Muscle layer of duodenum (tissue), 2 donors: ENCODE data around the gene ICAM4.
A peak's percentile ranks its signal among the peaks of the same experiment; 100 is the strongest.

Experiments
- H3K27ac ChIP-seq: one replicate; pipeline ENCODE4 v1.7.0; 2013; ENCODE audit warnings: mild to moderate bottlenecking, low read length
- H3K27me3 ChIP-seq: one replicate; pipeline ENCODE4 v1.7.0; 2013; ENCODE audit warnings: low read depth, mild to moderate bottlenecking, control low read depth, low read length
- H3K36me3 ChIP-seq, 2 donors: one replicate each; pipeline ENCODE4 v1.7.0; 2013; ENCODE audit warnings: low read length in 2 of 2, control low read depth in 1 of 2, mild to moderate bottlenecking in 1 of 2; ENCODE audit not compliant: insufficient read depth in 2 of 2, control insufficient read depth in 1 of 2
- H3K4me1 ChIP-seq, 2 donors: one replicate each; pipeline ENCODE4 v1.7.0; 2013; ENCODE audit warnings: low read length in 2 of 2, mild to moderate bottlenecking in 2 of 2, control low read depth in 1 of 2, moderate library complexity in 1 of 2; ENCODE audit not compliant: insufficient read depth in 2 of 2, control insufficient read depth in 1 of 2
- H3K4me3 ChIP-seq, 2 donors: one replicate each; pipeline ENCODE4 v1.7.0; 2013; ENCODE audit warnings: low read length in 2 of 2, low read depth in 1 of 2, mild to moderate bottlenecking in 1 of 2
- H3K9me3 ChIP-seq, 2 donors: one replicate each; pipeline ENCODE4 v1.7.0; 2013; ENCODE audit warnings: low read length in 2 of 2, control low read depth in 1 of 2, mild to moderate bottlenecking in 1 of 2; ENCODE audit not compliant: control insufficient read depth in 1 of 2
- donor health status: healthy.

The ICAM4 gene

GRCh38 chr19:10285393-10285792 lies 1.4 kb upstream of the ICAM4 start:
- H3K36me3 ChIP-seq, result peaks cover 17 to 29% of the 10 kb centered on the region in 2 donors
- peaks cover 25% of the 10 kb centered on the region for H3K27me3 ChIP-seq
- no peak overlapping the region for H3K27ac ChIP-seq
- no peaks in the 10 kb centered on the region for H3K9me3 ChIP-seq
- H3K4me3 ChIP-seq, result no peak overlapping the region
- peaks cover 4 to 43% of the 10 kb centered on the region in 2 donors for H3K4me1 ChIP-seq

GRCh38 chr19:10288662-10289166 lies 2.0 kb downstream of the ICAM4 start:
- Histone ChIP-seq H3K36me3 (peaks cover 12 to 23% of the 10 kb centered on the region in 2 donors), H3K27me3 (peaks cover 58% of the 10 kb centered on the region), H3K4me1 (peaks cover 5 to 70% of the 10 kb centered on the region in 2 donors), H3K4me3 (peak overlapping the region; percentile 16 to 60), H3K9me3 (no peaks in the 10 kb centered on the region), H3K27ac (no peak overlapping the region)

- H3K4me3 ChIP-seq, result peak overlapping the region; percentile 16 to 60
- H3K27me3 ChIP-seq, result peaks cover 64% of the 10 kb centered on the region
- H3K36me3 ChIP-seq, result peaks cover 12 to 18% of the 10 kb centered on the region in 2 donors
- no peaks in the 10 kb centered on the region for H3K9me3 ChIP-seq
- peaks cover 5 to 70% of the 10 kb centered on the region in 2 donors for H3K4me1 ChIP-seq
- no peak overlapping the region for H3K27ac ChIP-seq
Observed at GRCh38 chr19:10289167-10289835, 2.5 kb downstream of the ICAM4 start.

- H3K36me3 ChIP-seq, result peaks cover 10 to 12% of the 10 kb centered on the region in 2 donors
- peak within 1 kb of the TSS; percentile 16 to 60 for H3K4me3 ChIP-seq
- H3K27me3 ChIP-seq, result peaks cover 70% of the 10 kb centered on the region
- H3K27ac ChIP-seq, result no peak within 1 kb of the TSS
- H3K9me3 ChIP-seq, result no peaks in the 10 kb centered on the region
- peaks cover 5 to 73% of the 10 kb centered on the region in 2 donors for H3K4me1 ChIP-seq
Observed at GRCh38 chr19:10289836-10290356, 3.1 kb downstream of the ICAM4 start, which contains the start of gene ICAM5. Gene ICAM5 (plus strand): TSS chr19:10289952. CDS start chr19:10290044, 92 bp downstream.

GRCh38 chr19:10290357-10290875 lies 3.7 kb downstream of the ICAM4 start:
- Histone ChIP-seq H3K27ac (no peak overlapping the region), H3K4me1 (peaks cover 5 to 79% of the 10 kb centered on the region in 2 donors), H3K36me3 (peaks cover 4 to 6% of the 10 kb centered on the region in 2 donors), H3K4me3 (peak overlapping the region in 1 of 2 donors; percentile 60), H3K27me3 (peaks cover 75% of the 10 kb centered on the region), H3K9me3 (no peaks in the 10 kb centered on the region)

GRCh38 chr19:10290876-10291553 lies 4.3 kb downstream of the ICAM4 start:
- peak overlapping the region; percentile 47 to 60 for H3K4me3 ChIP-seq
- H3K27me3 ChIP-seq, result peaks cover 81% of the 10 kb centered on the region
- H3K4me1 ChIP-seq, result peaks cover 5 to 83% of the 10 kb centered on the region in 2 donors
- H3K27ac ChIP-seq, result no peak overlapping the region
- H3K36me3 ChIP-seq, result peaks cover 0 to under 1% of the 10 kb centered on the region in 2 donors
- H3K9me3 ChIP-seq, result no peaks in the 10 kb centered on the region

- H3K4me1 ChIP-seq, result peaks cover 5 to 80% of the 10 kb centered on the region in 2 donors
- no peak overlapping the region for H3K27ac ChIP-seq
- peaks cover 83% of the 10 kb centered on the region for H3K27me3 ChIP-seq
- H3K4me3 ChIP-seq, result peak overlapping the region; percentile 47 to 60
- no peaks in the 10 kb centered on the region for H3K36me3 ChIP-seq
- H3K9me3 ChIP-seq, result no peaks in the 10 kb centered on the region
Observed at GRCh38 chr19:10291554-10292205, 4.9 kb downstream of the ICAM4 start.

GRCh38 chr19:10292206-10292788 lies 5.5 kb downstream of the ICAM4 start:
- H3K27me3 ChIP-seq, result peaks cover 83% of the 10 kb centered on the region
- no peaks in the 10 kb centered on the region for H3K36me3 ChIP-seq
- peak overlapping the region; percentile 47 to 60 for H3K4me3 ChIP-seq
- H3K27ac ChIP-seq, result no peak overlapping the region
- H3K9me3 ChIP-seq, result no peaks in the 10 kb centered on the region
- peaks cover 5 to 73% of the 10 kb centered on the region in 2 donors for H3K4me1 ChIP-seq

GRCh38 chr19:10292789-10293636 lies 6.3 kb downstream of the ICAM4 start:
- Histone ChIP-seq H3K4me1 (peaks cover 5 to 66% of the 10 kb centered on the region in 2 donors), H3K4me3 (peak overlapping the region; percentile 21 to 60)

More at GRCh38 chr19:10292789-10293636, 6.3 kb downstream of the ICAM4 start:
- H3K36me3 ChIP-seq, result no peaks in the 10 kb centered on the region
- H3K9me3 ChIP-seq, result no peaks in the 10 kb centered on the region
- peaks cover 76% of the 10 kb centered on the region for H3K27me3 ChIP-seq
- no peak overlapping the region for H3K27ac ChIP-seq
